NK-92 (cell line): ENCODE data around the gene DNAI1.

Source experiments
- DNase-seq: peaks from one replicate; lab custom pipeline; 2025; ENCODE audit not compliant: unreplicated experiment; lab: John Stamatoyannopoulos, UW

DNAI1 gene

DNA sequence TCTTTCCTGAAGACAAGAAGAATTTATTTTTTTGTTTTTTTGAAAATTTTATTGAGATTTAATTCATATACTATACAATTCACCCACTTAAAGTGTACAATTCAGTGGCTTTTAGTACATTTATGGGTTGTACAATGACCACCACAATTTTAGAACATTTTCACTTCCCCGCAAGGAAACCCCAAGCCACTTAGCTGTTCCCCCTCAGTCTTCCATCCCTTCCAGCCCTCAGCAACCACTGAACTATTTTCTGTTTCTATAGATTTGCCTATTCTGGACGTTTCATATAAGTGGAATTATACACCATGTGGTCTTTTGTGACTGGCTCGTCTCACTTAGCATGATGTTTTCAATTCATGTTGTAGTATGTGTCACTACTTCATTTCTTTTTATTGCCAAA is 28.0 kb downstream of the DNAI1 start:
- DNase-seq = no peak

- no peak for DNase-seq
Measured at GRCh38 chr9:34490360-34490759, 31.8 kb downstream of the DNAI1 start.

GRCh38 chr9:34490760-34491159 is 32.2 kb downstream of the DNAI1 start:
- no peak for DNase-seq

DNA sequence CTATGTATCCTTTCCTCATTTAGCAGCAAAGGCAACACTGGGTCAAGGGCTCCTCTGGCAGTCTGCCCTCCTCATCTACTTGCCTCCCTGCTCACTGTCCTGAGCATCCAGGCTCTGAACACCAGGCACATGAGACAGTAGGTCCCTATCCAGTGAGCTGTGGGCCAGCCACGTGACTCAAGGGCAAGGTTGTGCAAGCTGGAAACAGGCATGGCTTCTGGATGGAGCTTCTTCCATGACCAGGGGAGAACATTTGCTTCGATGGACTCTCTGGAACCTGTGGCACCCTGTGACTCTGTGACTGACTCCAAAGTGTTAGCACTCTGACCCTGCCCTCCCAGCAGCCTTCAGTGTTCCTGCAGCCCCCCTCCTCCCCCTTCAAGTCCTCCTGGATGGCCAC is 33.0 kb downstream of the DNAI1 start:
- no peak for DNase-seq

GRCh38 chr9:34492051-34492450 is 33.4 kb downstream of the DNAI1 start:
- DNase-seq = no peak

- no peak for DNase-seq
Measured at GRCh38 chr9:34493972-34494535, 35.4 kb downstream of the DNAI1 start.

DNA sequence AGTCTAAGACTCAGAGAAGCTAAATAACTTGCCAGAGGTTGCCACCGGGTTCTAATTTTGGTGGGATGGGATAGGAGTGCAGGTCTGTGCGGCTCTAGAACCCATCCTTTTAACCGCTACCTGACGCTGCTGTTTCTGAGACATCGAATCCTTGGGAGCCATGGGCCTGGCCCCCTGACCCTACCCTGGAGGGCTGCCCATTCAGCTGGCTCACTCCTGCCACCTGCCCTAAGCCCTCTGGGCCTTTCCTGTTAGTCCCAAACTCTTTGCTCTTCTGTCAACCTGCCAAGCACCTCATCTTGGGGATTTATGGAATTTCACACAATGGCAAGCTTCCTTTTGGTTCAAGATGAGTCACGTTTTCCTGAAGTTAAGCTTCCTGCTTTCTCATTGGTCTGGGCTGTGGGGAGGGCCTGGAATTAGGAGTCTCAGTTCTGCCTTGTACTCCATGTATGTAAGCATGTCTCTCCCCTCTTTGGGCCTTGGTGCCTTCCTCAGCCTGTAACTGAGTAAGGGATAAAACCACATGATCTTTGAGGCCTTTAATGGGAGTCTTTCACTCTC is 37.6 kb downstream of the DNAI1 start:
- no peak for DNase-seq

- no peak for DNase-seq
Measured at GRCh38 chr9:34498553-34498952, 39.9 kb downstream of the DNAI1 start.

- DNase-seq = no peak
Measured at GRCh38 chr9:34499076-34499475, 40.5 kb downstream of the DNAI1 start.

GRCh38 chr9:34500623-34501267 is 42.1 kb downstream of the DNAI1 start:
- no peak for DNase-seq

- no peak for DNase-seq
Measured at GRCh38 chr9:34501372-34501771, 42.8 kb downstream of the DNAI1 start.

DNA sequence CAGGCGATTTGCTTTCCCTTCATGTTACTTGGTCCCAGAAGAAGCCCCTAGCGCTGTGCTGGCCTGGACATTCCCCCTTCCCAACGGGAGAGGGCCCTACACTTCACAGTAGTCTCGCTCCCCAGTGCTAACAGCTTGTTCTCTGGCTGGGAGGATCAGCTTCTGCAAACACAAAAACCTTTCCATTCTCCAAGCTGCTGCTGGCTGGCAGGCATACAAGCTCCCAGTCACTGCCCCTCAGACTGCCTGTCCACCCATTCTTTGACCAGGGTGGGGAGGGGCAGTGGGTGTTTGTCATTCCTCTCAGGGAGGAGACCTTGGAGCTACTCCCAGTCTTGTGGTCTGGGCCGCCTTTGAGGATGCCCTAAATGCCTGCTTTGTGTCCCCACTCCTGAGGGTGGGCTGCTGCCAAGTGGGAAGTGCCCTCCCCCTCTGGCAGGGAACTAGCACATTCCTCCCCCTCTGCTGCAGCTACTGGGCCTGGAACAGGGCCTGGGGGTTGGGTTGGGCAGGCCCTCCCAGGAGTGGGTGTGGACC is 43.4 kb downstream of the DNAI1 start:
- no peak for DNase-seq

GRCh38 chr9:34502471-34502870 is 43.9 kb downstream of the DNAI1 start:
- DNase-seq = no peak

DNA sequence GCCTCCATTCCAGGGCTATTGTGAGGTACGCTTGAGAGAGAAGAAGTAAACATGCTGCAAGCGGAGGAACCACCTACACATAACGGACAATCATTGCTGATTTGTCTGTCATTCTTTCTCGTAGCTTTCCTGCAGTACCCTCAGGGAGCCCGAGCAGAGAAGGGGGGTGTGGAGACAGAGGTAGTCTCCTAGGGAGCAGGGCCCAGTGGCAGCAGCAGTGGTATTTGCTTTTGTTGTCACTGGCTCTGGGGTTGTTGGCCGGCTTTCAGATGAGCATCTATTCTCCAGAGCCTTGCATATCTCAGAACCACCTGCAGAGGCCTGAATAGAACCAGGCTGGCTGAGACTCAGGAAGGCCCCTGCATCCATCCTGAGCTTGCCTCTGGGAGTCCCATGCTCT is 44.3 kb downstream of the DNAI1 start:
- no peak for DNase-seq

DNA sequence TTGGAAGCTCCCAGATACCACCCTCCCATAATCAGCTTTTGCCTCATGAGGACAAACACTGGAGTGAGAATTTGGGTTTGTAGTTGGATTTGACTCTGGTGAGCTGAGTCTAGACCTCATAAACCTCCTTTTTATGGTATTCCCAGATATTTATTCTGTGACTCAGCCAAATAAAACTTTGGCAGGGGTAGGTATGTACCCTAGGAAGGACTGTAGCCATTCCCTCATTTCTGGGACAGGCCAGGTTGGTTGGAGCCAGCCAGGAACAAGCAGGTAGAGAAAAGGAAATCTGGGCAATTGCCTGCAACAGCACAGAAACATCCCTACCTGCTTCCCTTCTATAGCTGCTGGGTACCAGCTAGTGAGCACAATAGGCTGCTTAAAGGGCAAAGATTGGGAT is 44.8 kb downstream of the DNAI1 start:
- no peak for DNase-seq

DNA sequence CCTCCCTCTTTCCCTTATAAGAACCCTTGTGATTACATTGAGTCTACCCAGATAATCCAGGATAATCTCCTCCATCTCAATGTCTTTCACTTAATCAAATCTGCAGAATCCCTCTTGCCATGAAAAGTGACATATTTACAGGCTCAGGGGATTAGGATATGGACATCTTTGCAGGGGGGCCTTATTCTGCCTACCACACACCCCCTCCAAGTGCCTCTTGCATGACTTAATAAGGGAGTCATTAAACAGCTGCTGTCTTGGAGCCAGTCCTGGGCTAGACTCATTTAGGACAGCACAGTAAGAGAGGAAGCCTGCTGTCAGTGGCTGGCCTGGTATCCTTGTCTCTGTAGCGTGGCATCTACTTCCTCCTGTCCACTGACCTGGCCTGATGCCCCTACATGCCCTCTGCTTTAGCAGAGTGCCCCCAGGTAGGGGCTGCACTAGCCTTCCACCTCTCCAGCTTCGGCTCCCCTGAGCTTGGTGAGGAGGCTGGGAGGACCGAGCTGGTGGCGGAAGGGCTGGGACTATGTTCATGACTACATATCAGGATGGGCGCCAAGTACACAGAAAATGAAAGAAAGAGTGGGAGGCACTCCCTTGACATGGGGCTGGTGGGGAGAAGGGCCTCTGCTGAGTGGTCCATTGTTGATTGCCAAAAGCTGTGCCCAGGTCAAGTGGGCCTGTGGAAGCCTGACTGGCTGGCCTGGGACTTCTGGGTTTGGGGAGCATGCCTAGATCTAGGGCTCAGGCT is 46.9 kb downstream of the DNAI1 start:
- DNase-seq = no peak

- DNase-seq = no peak
Measured at GRCh38 chr9:34506623-34507022, 48.0 kb downstream of the DNAI1 start.

DNA sequence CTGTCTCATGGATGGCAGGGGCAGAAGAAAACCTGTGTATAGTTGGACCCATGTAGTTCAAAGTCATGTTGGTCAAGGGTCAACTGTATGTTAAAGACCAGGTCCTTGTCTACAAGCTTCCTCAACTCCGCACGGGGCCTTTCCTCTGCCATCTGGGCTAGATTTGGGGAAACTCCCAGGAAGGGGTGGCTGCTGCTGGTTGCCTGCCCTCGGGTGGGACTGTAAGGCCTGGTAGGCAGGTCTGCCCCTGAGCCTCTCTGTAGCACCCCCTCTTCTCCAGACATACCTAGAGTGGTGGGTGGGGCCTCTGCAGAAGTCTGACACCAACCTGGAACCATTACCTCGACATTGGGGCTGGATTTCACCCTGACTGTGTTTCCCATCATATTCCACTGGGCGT is 49.0 kb downstream of the DNAI1 start:
- no peak for DNase-seq

GRCh38 chr9:34507966-34508365 is 49.4 kb downstream of the DNAI1 start:
- no peak for DNase-seq

- DNase-seq = no peak
Measured at GRCh38 chr9:34508463-34508862, 49.9 kb downstream of the DNAI1 start.

DNA sequence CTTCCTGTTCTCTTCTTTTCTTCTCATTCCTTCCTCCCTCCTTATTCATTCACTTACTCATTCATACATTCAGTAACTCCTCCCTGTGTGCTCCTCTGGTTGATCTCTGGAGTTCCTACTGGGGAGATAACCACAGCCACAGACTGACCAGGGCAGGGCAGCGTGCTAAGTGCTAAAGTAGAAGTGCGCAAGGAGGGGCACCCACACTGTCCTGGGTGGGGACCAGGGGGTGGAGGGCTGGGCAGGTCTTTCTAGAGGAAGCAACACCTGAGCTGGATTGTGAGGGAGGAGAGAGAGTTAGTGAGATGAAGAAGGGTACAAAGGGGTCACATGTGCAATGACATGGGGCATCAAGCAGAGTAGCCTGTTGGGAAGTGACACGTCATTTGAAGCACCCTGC is 50.3 kb downstream of the DNAI1 start:
- DNase-seq = no peak
